GM19239 (cell line): ENCODE measurements around the gene METTL22.
A peak's percentile ranks its signal among the peaks of the same experiment; 100 is the strongest.

Experiments used
- DNase-seq: peaks from one replicate; pipeline ENCODE4 v3.0.0; 2011; ENCODE audit warnings: low spot score; ENCODE audit not compliant: insufficient read length
- FAIRE-seq: peaks from 2 replicates; lab custom pipeline; 2011; peaks lifted over from hg19 to GRCh38; lab: Jason Lieb, UNC

The METTL22 gene

GRCh38 chr16:8660841-8661301 lies 39.4 kb downstream of the METTL22 start:
- FAIRE-seq (peak; percentile 72), DNase-seq (peak; percentile 29)

DNA sequence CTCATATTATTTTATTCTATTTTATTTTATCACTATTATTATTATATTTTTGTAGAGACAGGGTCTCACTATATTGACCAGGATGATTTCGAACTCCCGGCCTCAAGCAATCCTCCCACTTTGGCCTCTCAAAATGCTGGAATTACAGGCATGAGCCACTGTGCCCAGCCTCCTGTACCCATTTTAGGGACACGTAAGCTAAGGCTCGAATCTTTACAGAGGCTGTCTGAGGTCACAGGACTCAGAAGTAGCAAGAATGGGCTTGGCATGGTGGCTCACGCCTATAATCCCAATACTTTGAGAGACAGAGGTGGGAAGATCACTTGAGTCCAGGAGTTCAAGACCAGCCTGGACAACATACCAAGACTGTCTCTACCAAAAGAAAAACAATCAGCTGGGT lies 40.2 kb downstream of the METTL22 start:
- DNase-seq: no peak
- no peak for FAIRE-seq

- no peak for FAIRE-seq
Observed at GRCh38 chr16:8663192-8664089, 41.9 kb downstream of the METTL22 start.

GRCh38 chr16:8665529-8665928 lies 44.0 kb downstream of the METTL22 start:
- DNase-seq (no peak), FAIRE-seq (no peak)

More at GRCh38 chr16:8663192-8664089, 41.9 kb downstream of the METTL22 start:
- DNase-seq: no peak

DNA sequence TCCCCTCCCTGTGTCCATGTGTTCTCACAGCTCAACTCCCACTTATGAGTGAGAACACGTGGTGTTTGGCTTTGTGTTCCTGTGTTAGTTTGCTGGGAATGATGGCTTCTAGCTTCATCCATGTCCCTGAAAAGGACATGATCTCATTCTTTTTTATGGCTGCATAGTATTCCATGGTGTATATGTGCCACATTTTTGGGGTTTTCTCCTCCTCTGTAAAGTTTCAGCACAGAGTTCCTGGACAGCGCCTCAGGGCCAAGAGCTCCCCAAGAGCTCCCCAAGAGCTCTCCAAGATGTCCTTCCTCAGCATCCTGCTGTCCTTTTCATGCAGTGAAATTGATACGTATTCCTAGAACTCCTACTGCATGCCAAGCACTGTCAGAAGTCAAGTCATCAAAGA lies 46.0 kb downstream of the METTL22 start:
- DNase-seq (no peak), FAIRE-seq (no peak)

GRCh38 chr16:8668113-8668512 lies 46.6 kb downstream of the METTL22 start:
- FAIRE-seq: no peak
- no peak for DNase-seq

- FAIRE-seq: no peak
- DNase-seq: no peak
Observed at GRCh38 chr16:8669481-8669880, 48.0 kb downstream of the METTL22 start.

DNA sequence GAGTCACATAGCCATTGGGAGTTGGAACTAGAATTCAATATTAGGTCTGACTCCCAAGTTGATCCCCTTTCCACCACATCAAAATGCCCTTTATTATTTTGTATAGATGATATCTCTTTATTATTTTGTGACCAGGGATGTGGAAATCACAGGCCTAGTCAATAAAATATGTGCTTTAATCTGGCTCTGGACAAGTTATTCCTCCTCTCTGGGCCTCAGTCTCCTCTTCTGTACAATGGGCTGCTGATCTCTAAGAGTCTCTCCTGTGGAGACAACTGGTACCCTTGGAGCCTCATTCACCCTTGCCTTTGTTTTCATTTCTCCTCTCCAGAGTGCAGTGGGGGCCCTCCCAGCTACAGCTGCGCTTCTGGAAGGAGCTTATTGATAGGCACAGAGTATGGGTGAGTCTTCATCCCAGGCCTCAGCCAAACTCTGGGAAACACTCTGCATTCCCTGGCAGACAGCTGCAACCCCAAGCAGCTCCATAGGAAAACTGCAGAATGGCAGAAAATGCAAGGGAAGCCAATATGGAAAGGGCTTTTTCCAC lies 48.6 kb downstream of the METTL22 start:
- DNase-seq (no peak), FAIRE-seq (no peak)

- no peak for DNase-seq
- no peak for FAIRE-seq
Observed at GRCh38 chr16:8673611-8674412, 52.3 kb downstream of the METTL22 start.

- FAIRE-seq: peak; percentile 92
- peak; percentile 95 for DNase-seq
Observed at GRCh38 chr16:8674413-8675022, 53.0 kb downstream of the METTL22 start, which contains the start of gene ABAT. Gene ABAT (plus strand): TSS chr16:8674617. CDS start chr16:8735740, 61,123 bp downstream.

DNA sequence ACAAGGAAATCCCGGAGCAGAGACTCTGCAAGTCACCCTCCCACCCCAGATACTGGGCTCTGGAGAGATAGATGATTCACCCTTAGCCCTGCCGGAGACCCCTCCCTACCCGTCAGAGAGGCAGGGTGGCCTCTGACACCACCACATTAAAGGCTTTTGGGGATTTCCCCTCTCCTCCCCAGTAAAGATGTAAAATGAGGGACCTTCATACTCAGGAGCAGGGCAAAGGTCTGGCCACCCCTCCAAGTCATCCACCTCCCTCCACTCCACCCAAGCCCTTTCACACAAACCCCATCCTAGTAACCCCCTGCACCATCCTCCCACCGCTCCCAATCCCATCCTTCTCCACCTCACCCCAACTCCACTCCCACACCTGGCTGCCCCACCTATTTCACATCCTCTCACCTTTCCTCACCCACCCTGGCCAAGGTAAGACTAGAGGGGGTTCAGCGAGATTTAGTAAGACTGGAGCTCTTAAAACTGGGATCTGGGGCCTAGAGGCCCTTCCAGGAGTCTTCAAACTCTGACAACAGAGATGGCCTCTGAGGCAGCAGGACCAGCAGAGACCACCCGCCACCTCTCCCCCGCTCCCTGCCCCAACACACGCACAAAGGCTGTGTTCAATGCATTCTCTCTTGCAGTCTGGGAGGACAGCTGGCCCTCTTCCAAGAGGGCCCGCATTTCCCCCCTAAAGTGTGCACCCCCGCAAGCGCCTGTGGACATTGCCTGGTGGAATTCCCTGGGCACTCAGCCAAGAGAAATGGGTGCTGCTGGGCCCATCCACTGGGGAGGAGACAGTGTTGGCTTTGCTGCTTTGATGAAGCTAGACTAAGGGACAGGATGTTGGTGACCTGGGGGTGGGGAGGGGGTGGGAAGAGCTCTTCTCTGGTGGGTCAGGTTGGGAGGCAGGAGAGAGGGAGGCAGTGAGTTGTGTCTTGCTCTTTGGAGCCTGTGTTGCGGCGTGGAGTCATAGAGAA lies 54.0 kb downstream of the METTL22 start:
- FAIRE-seq: no peak

GRCh38 chr16:8676160-8676547 lies 54.7 kb downstream of the METTL22 start:
- DNase-seq (no peak), FAIRE-seq (no peak)

More for the DNA sequence above, 54.0 kb downstream of the METTL22 start:
- no peak for DNase-seq

DNA sequence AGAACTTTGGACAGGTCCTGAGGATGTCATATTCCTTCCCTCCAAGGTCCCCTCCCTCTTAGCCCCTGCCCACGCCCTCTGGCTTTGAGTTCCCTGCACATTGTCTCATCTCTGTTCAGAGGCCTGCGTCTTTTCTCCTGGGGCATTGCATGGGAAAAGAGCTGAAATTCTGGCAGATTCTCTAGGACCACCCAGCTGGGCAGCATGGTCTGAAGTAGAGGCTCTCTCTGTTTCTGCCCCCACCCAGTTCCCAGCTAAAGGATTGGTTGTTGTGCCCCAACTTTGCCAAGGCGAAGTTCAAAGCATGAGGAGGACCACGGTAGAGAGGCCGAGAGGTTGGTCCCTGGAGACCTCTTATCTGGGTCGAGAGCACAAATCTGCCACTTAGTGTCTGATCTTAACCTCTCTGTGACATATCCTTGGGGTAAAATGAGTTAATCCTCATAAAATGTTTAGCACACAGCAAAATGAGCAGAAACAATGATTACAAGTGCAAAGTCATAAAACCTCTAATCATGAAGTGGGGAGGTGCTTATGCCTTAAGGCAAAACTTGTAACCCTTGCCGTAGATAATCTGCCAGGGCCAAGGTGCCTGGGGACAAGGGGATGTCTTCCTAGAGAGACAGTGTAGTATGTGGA lies 55.4 kb downstream of the METTL22 start:
- DNase-seq (no peak), FAIRE-seq (no peak)

DNA sequence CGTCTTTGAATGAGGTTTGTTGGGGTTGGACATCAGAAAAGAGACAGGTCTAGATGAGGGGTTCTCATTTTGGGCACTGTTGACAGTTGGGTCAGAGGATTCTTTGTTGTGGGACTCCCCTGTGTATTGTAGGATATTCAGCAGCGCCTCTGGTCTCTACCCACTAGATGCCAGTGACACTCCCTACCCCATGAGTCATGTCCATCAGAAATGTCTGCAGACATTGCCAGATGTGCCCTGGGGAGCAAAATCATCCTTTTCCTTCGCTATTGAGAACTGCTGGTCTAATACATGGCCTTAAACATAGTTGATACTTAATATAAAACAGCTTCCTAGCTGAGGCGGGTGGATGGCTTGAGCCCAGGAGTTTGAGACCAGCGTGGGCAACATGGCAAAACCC lies 56.0 kb downstream of the METTL22 start:
- DNase-seq: no peak
- FAIRE-seq: no peak

- DNase-seq (no peak), FAIRE-seq (no peak)
Observed at GRCh38 chr16:8678068-8678927, 56.8 kb downstream of the METTL22 start.

- no peak for DNase-seq
- FAIRE-seq: no peak
Observed at GRCh38 chr16:8679151-8679550, 57.7 kb downstream of the METTL22 start.

DNA sequence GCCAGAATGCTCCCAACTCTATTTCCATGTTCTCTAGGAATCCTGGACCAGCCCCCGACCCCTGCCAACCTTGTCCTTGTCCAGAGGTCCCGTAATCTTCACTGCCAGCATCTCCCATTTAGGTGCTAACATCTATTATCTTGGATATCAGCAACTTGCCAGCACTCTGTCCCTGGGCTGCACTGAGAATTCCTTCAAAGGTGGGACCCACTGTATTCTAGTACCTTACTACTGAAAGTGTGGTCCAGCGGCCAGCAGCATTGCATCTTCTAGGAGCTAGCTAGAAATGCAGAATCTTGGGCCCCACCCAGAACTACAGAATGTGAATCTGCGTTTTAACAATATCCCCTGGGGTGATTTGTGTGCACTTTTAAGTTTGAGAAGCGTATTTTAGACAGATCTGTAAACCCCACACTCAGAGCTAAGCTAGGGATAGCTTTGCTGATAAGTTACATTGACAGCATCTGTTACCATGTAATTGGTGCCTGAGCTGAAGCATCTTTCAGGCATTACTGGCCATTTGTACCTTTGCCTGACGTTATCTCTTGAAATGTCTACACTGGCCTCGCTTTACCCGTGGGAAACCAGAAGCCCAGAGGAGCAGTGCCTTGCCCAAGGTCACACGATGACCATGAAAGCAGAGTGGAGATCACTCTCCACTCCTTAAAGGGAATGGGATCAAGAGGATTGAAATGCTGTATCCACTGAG lies 61.2 kb downstream of the METTL22 start:
- no peak for FAIRE-seq
- DNase-seq: no peak
